ENCODE results near the gene ESRRA. TPM values are rescaled to one million over a fixed set of nuclear protein-coding genes. Genes with fewer than 3 reads are reported as not detected.

ESRRA gene
- total and polyA plus RNA-seq, 12 donors: 18.2 to 74.4 (median 54.5) TPM

DNA sequence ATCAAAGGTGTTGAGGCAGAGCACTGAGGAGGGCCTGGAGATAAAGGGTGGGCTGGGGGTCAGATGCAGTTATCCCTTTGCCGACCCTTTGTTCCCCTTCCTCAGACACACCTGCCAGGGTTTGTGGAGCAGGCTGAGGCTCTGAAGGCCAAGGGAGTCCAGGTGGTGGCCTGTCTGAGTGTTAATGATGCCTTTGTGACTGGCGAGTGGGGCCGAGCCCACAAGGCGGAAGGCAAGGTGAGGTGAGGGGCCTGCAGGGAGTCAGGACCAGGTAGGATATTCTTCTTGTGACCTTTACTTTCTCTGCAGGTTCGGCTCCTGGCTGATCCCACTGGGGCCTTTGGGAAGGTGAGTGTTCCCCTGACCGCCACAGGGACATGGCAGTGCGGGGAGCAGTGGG lies 15.2 kb downstream of the ESRRA start:
- Histone ChIP-seq H3K4me1 (replicated peaks in 1 of 2) (peaks cover 10 to 20% of the 10 kb centered on the region in 2 donors), H3K36me3 (replicated peaks in 1 of 2) (peaks cover 0 to 20% of the 10 kb centered on the region in 2 donors), H3K27me3 (no peaks in the 10 kb centered on the region), H3K27ac (no peak overlapping the region), H3K9me3 (replicated peaks in 1 of 3) (no peaks in the 10 kb centered on the region), H3K4me3 (no peak overlapping the region)
- DNase-seq: no peak
- no peak for TF ChIP-seq POLR2A (IDR thresholded peaks at IDR 0.05)
- TF ChIP-seq, protein P1, sequence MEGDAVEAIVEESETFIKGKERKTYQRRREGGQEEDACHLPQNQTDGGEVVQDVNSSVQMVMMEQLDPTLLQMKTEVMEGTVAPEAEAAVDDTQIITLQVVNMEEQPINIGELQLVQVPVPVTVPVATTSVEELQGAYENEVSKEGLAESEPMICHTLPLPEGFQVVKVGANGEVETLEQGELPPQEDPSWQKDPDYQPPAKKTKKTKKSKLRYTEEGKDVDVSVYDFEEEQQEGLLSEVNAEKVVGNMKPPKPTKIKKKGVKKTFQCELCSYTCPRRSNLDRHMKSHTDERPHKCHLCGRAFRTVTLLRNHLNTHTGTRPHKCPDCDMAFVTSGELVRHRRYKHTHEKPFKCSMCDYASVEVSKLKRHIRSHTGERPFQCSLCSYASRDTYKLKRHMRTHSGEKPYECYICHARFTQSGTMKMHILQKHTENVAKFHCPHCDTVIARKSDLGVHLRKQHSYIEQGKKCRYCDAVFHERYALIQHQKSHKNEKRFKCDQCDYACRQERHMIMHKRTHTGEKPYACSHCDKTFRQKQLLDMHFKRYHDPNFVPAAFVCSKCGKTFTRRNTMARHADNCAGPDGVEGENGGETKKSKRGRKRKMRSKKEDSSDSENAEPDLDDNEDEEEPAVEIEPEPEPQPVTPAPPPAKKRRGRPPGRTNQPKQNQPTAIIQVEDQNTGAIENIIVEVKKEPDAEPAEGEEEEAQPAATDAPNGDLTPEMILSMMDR (IDR thresholded peaks at IDR 0.05): no peak
- 88 to 95% (median 94%) methylated on average over 6 to 7 of the region's 7 CpGs for WGBS, 4 donors
- intact Hi-C loops (cut with DNase I): no loop called here

DNA sequence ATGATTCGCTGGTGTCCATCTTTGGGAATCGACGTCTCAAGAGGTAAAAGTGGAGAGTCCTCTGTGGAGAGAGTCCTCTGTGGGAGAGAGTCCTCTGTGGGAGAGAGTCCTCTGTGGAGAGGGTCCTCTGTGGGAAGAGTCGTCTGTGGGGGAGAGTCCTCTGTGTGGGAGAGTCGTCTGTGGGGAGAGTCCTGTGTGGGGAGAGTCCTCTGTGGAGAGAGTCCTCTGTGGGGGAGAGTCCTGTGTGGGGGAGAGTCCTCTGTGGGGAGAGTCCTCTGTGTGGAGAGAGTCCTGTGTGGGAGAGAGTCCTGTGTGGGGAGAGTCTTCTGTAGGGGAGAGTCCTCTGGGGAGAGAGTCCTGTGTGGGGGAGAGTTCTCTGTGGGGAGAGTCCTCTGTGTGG lies 15.7 kb downstream of the ESRRA start:
- intact Hi-C loops (cut with DNase I): no loop called here
- TF ChIP-seq, protein P1 (IDR thresholded peaks at IDR 0.05): no peak
- no peak for TF ChIP-seq POLR2A (IDR thresholded peaks at IDR 0.05)
- H3K9me3 ChIP-seq (replicated peaks in 1 of 3): no peaks in the 10 kb centered on the region
- H3K27me3 ChIP-seq: no peaks in the 10 kb centered on the region
- DNase-seq: no peak
- no peak overlapping the region for H3K4me3 ChIP-seq
- H3K36me3 ChIP-seq (replicated peaks in 1 of 2): peaks cover 0 to 15% of the 10 kb centered on the region in 2 donors
- no peak overlapping the region for H3K27ac ChIP-seq
- peaks cover 10 to 20% of the 10 kb centered on the region in 2 donors for H3K4me1 ChIP-seq (replicated peaks in 1 of 2)
- 75 to 91% (median 87%) methylated on average over 5 of the region's 5 CpGs for WGBS, 4 donors

DNA sequence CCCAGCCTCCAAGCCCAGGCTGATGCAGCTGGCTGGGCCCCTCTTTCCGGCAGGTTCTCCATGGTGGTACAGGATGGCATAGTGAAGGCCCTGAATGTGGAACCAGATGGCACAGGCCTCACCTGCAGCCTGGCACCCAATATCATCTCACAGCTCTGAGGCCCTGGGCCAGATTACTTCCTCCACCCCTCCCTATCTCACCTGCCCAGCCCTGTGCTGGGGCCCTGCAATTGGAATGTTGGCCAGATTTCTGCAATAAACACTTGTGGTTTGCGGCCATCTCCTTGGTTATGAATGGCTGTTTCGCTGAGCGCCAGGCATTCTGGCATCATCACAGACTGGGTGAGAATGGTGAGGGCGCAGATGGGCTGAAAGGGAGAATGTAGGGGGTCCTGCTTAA lies 16.2 kb downstream of the ESRRA start:
- Histone ChIP-seq H3K36me3 (replicated peaks in 1 of 2) (peaks cover 0 to 14% of the 10 kb centered on the region in 2 donors), H3K4me3 (no peak overlapping the region), H3K27me3 (no peaks in the 10 kb centered on the region), H3K4me1 (replicated peaks in 1 of 2) (peaks cover 10 to 16% of the 10 kb centered on the region in 2 donors), H3K27ac (no peak overlapping the region), H3K9me3 (replicated peaks in 1 of 3) (no peaks in the 10 kb centered on the region)
- TF ChIP-seq POLR2A (IDR thresholded peaks at IDR 0.05): no peak
- TF ChIP-seq, protein P1 (IDR thresholded peaks at IDR 0.05): no peak
- intact Hi-C loops (cut with DNase I): no loop called here
- no peak for DNase-seq
- 93 to 97% (median 94%) methylated on average over 4 to 5 of the region's 5 CpGs for WGBS, 4 donors

DNA sequence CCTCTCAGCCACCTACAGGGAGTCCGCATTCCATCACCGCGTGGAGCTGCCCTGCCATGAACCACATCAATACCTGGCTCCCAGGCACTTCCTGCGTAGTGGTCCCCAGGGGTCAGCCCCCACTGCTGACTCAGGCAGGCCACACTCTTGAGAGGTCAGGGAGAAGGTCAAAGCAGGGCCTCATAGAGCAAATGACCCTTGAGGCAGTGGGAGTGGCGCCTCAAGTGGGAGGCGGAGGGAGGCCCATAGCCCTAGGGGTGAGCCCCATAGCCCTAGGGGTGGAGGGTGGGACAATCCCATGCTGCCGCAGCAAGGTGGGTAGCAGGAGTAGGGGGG lies 17.6 kb downstream of the ESRRA start:
- intact Hi-C loops (cut with DNase I): no loop called here
- peak in 1 of 7 donors; percentile 8 for DNase-seq
- no peaks in the 10 kb centered on the region for H3K27me3 ChIP-seq
- H3K36me3 ChIP-seq (replicated peaks in 1 of 2): peaks cover 0 to 14% of the 10 kb centered on the region in 2 donors
- no peak for TF ChIP-seq POLR2A (IDR thresholded peaks at IDR 0.05)
- TF ChIP-seq, protein P1 (IDR thresholded peaks at IDR 0.05): no peak
- H3K4me1 ChIP-seq (replicated peaks in 1 of 2): peaks cover 10 to 11% of the 10 kb centered on the region in 2 donors
- H3K4me3 ChIP-seq: no peak overlapping the region
- 82 to 95% (median 85%) methylated on average over 3 to 7 of the region's 7 CpGs for WGBS, 4 donors
- H3K9me3 ChIP-seq (replicated peaks in 1 of 3): no peaks in the 10 kb centered on the region
- peak overlapping the region in 1 of 5 donors; percentile 34 for H3K27ac ChIP-seq
